ENCODE measurements around the gene RPS19.

DNA sequence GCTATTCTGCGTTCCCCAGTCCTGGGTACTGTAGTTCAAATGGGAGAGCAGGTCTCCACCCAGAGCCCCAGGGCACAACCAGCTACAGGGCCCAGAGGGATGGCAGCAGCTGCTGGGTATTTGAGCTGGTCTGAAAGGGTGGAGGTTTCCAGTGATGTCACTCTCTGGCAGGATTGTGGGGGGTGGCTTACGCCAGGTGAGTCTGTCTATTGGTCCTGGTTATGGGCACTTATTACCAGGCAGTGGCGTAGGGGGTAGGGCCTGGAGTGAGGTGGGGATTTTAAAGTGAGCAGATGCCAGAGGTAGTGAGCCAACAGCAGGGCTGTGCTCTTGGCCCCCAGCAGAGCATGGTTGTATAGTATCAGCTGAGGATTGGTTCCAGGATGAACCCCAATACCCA, 6.2 kb downstream of the RPS19 start:
- TF ChIP-seq, protein P1, sequence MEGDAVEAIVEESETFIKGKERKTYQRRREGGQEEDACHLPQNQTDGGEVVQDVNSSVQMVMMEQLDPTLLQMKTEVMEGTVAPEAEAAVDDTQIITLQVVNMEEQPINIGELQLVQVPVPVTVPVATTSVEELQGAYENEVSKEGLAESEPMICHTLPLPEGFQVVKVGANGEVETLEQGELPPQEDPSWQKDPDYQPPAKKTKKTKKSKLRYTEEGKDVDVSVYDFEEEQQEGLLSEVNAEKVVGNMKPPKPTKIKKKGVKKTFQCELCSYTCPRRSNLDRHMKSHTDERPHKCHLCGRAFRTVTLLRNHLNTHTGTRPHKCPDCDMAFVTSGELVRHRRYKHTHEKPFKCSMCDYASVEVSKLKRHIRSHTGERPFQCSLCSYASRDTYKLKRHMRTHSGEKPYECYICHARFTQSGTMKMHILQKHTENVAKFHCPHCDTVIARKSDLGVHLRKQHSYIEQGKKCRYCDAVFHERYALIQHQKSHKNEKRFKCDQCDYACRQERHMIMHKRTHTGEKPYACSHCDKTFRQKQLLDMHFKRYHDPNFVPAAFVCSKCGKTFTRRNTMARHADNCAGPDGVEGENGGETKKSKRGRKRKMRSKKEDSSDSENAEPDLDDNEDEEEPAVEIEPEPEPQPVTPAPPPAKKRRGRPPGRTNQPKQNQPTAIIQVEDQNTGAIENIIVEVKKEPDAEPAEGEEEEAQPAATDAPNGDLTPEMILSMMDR (IDR thresholded peaks at IDR 0.05; ENCODE audit: low read depth, low read length, poor library complexity, severe bottlenecking), result no peak
- no peak for TF ChIP-seq EZH2phosphoT487 (IDR thresholded peaks at IDR 0.05; ENCODE audit: borderline replicate concordance, low read length)

All from DOHH2 (cell line).